HG02840 (cell line): Measurements from ENCODE around the gene GTPBP8.
A peak's percentile ranks its signal among the peaks of the same experiment; 100 is the strongest.
"Not testable (repeated sequence)": the region's sequence is repeated elsewhere in the genome, so short reads cannot be mapped to it uniquely, and the experiment has no call there.

Experiments
- ATAC-seq: cut with Tn5 transposase; IDR thresholded peaks from one replicate; pipeline ENCODE4 v1.9.1; 2021; ENCODE audit warnings: mild to moderate bottlenecking, moderate library complexity, moderate number of reproducible peaks; ENCODE audit not compliant: unreplicated experiment, low FRiP score

The GTPBP8 gene

GRCh38 chr3:112995800-112996199 lies 5.0 kb downstream of the GTPBP8 start:
- ATAC-seq, result no peak

- no peak for ATAC-seq
These were observed 9.9 kb downstream of the GTPBP8 start for GRCh38 chr3:113000691-113001090.

- ATAC-seq, result no peak
These were observed 11.3 kb downstream of the GTPBP8 start for GRCh38 chr3:113002037-113002436.

DNA sequence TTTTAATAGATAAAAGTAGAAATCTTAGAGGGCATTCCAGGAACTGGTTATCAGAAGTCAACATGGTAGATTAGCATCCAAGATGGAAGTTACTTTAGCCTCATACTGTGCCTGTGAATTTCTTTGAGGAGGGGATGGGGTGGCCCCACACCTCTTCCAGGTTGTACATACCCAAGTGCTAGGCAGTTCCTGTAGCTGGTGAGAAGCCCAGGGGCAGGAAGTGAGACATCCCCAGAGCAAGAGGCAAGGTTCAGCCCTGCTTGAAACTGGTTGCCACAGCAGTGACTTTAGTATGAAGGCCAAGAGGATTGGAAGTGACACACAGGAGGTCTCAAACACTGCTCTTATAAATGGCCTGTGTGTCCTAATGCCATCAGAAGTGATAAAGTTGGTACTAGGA lies 11.9 kb downstream of the GTPBP8 start:
- no peak for ATAC-seq

DNA sequence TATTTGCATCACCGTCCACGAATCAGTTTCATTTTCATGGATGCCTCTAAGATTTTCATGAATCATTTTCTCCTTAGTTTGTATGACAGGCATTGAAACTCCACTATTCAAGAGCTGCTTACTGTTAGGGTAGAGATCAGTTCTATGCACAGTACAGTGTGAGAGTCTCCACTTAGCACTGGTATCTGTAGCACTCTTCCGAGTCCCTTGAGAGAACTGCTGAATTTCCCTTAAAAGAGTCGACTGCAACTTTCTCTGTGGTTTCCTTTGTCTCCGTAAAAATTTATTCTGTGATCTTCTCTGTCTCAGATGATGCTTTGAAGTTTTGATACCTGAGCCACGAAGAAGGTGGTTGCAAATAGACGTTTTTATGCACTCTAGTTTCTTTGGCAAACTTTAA lies 14.8 kb downstream of the GTPBP8 start:
- no peak for ATAC-seq

DNA sequence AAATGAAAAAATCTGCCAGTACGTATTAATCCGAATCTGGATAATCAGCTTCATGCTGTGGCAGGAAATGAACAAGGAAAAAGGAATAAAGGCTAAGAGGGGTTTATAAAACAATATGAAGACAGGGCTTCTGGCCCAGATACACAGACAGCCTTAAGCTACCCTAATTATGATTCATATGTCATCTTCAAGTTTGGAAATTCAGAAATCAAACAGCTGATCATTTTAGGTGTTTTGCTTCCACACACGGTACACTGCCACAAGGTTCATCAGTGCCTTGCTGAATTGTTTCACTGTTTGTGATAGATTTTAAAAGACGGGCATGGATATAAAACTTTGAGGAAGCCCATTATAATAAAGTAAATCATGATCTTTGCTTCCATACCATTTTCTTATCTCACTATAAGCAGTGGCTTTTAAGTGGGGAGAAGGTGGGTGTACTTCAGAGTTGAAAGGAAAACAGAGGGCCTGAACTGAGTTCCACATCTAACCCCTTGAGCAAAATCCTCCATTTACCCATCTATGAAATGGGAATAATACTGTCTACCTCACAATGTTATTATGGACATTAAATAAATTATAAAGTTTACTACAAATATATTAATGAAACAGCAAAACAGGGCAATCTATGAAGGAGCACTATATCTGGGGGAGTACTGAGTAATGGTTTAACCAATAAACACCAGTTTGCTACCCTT lies 15.7 kb downstream of the GTPBP8 start:
- ATAC-seq, result no peak

DNA sequence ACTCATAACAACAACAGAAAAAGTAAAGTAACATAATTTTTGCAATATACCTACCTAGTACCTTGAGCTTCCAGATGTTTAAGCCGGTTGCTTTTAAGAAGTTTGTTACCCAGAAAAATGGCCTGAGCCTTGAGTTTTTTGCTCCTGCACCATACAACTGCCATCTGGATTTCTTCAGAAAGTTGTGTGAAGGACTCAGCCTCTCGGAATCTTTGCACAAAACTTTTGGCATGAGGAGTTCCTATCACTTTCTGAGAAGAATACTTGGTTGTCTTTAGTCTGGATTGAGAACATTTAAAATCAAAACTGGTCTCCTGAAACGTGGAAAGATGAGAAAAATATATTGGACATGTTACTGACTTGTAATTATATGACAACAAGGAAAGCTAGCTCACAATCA lies 17.3 kb downstream of the GTPBP8 start:
- ATAC-seq, result no peak

DNA sequence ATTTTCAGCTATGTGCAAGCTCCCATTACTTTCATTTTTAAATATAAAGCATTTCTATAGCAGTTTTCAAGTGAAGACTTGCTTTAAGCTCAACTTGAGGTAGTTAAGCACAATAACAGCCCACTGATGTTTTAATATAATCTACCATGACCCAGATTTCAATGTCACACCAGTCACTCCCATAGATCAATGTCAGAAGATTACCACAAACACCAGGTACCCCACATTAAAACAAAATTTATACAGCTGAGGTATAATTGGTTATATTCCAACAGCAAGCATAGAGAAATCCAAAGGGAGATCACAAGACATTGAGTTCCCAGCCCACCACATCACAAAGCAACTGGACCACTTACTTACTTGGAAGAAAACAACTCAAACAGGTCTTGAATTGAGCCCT lies 22.8 kb downstream of the GTPBP8 start:
- no peak for ATAC-seq

DNA sequence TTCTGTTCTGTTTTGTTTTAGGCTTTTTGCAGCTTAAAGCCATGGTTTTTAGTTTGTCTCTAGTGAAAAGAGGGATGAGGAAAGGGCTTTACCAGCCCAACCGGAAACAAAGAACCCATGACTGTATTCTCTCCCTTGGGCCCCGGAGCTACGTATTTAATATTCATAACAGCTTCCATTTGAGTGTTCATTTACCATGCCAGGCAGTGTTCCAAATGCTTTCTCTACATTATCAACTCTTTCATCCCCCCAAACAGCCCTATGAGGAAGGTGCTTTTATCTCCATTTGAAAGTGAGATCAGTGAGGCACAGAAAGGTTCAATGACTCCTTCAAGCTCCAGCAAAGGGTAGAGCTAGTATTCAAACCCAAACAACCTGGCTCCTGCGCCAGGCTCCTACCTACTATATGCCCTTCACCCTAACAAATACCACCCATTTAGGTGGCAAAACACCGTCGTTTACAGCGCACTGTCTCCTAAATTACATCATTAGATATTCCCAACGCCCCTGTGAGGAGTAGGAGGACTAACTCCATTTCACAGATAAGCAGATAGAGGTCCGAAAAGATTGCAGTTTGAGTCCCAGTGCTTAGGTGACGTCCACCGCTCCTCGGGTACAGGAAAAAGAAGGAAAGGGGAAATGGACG lies 27.9 kb downstream of the GTPBP8 start:
- no peak for ATAC-seq

DNA sequence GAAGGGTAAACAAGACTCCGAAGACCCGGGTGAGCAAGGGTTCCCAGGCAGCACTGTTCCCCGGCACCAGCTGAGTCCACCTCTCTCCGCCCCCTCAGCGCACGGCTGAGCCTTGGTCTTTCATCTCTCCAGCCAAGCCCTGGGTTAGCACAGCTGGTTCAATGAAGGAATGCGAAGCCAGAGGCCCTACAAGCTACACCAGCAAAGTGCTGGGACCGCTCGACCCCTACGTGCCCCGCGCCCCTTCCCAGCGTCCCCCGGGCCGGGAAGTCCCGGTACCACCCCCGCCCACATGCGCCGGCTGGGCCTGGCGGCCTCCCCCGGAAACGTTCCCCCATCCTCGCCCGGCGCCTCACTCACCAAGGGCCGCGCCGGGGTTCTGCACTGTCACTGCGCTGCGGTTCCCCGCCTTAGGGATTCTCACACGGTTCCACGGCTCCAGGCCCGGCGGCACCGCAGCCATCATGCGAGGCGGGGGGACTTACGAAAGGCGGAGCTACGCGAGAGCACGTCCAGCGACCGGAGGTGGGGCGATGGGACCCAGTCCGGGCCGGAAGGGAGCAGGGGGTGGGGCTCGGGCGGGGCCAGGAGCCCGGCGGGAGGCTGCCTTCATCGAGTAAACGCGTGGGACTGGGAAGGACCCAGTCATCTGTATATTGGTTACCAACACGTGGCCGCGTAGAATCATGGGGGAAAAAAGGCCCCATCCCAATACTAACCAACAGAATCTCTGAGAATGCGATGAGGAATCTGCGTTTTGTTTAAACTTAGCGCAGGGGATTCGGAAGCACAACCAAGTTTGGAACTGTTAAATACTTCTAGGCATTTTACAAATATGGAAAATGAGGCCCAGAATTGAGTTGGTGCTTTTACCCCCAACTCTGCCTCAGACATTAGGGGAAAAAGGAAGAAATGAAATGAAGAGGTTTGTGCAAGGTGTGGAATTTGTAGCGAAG lies 28.7 kb downstream of the GTPBP8 start:
- peak; percentile 96 for ATAC-seq

DNA sequence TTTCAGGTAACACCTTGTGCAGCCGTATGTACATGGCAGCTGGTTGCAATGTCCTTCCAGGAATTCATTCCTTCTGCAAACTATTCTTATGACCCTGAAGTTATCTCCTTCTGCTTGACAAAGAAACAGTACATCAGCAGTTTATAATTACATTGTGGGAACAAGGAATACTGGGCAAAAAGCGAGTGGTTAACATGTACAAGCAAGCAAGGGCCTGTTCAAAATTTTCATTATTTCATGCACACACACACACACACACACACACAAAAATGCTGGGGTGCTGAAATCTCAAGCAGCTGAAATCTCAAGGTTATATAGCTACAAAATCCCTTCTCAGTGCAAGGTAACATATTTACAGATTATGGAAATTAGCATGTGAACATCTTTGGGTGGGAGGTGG lies 30.7 kb downstream of the GTPBP8 start:
- ATAC-seq, result no peak

GRCh38 chr3:113034011-113034410 lies 43.2 kb downstream of the GTPBP8 start:
- no peak for ATAC-seq

DNA sequence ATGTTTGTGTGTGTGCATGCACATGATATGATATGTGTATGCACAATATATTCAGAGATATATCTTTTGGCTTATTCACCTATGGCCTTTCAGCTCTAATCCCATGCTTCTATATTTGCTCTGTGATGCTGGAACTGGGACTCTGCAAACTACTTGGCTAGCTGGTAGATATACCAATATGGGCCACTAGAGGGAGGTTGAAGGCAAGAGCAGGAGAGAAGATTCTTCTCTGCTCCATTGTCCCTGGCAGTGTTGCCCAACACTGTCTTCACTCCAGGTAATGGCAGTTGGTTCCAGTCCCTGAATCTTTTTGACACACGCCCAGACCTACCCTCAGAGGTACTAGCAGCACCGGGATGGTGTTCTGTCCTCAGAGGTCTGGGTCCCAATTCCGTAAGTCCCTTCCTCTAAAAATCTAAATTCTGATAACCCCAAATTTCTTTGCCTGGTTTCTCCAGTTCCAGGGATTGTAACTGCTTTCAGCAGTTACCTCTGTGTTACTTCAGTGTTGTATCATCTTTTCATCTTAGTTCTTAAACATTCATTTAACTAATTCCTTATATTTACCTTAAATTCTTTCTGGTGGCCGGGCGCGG lies 44.7 kb downstream of the GTPBP8 start:
- ATAC-seq, result no peak

DNA sequence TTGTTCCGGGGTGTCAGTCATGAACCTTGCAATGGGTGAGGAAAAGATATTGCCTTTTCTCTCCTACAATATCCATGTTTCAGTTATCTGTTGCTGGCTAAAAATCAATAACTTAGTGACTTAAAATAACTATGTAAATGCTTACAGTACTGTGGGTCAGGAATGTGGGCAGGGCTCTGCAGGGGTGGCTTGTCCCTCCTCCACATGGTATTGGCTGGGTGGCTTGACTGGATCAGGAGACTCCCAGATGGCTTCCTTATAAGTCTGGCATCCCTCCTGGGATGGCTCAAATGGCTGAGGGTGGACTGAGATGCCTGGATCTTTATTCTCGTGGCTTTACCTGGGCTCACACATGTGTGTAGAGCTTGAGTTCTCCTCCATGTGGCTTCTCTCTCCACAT lies 47.5 kb downstream of the GTPBP8 start:
- no peak for ATAC-seq

GRCh38 chr3:113039546-113039945 lies 48.8 kb downstream of the GTPBP8 start:
- no peak for ATAC-seq

DNA sequence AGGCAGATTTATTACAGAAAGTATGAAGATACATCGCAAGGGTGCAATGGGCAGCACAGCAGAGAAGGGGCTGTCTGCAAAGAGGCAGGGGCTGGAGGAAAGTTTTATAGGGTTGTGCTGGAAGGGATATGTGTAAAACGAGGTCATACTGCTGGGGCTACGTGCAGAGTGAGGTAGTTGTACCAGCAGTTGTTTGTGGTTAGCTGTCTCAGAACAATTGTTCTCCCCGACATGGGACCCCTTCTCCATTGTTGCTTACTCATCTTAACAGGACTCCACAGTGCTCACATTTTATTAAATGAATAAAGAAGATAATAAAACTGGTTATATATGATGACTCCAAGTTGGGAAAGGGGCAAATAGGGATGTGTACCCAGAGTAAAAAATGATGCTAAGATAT lies 49.4 kb downstream of the GTPBP8 start:
- no peak for ATAC-seq

GRCh38 chr3:113043686-113044085 lies 52.9 kb downstream of the GTPBP8 start:
- ATAC-seq, result no peak

DNA sequence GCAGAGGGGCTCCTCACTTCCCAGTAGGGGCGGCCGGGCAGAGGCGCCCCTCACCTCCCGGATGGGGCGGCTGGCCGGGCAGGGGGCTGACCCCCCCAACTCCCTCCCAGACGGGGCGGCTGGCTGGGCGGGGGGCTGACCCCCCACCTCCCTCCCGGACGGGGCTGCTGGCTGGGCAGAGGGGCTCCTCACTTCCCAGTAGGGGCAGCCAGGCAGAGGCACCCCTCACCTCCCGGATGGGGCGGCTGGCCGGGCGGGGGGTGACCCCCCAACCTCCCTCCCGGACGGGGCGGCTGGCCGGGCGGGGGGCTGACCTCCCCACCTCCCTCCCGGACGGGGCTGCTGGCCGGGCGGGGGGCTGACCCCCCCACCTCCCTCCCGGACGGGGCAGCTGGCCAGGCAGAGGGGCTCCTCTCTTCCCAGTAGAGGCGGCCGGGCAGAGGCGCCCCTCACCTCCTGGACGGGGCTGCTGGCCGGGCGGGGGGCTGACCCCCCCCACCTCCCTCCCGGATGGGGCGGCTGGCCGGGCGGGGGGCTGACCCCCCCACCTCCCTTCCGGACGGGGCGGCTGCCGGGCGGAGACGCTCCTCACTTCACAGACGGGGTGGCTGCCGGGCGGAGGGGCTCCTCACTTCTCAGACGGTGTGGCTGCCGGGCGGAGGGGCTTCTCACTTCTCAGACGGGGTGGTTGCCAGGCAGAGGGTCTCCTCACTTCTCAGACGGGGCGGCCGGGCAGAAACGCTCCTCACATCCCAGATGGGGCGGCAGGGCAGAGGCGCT lies 55.6 kb downstream of the GTPBP8 start:
- ATAC-seq, result not testable (repeated sequence)

DNA sequence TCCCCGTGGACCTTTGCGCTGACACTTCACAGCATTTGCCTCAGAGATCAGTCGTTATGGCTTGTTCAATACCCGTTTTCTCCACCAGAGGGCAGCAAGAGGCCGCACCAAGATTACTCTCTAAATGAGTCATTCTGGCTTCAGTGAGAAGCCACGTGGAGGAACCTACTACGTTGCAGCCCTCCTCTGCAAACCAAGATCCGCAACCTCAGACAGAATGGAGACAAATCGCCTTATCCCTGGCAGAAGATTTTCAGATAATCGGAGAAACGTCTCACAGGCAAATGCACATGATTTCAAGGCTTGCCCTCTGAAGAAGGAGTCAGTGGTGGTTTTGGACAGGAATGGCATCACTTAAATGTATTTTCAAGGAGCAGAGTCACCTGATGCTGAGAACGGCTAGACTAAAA lies 60.5 kb downstream of the GTPBP8 start:
- ATAC-seq, result peak; percentile 93
